Aorta (tissue), 5 donors: Measurements from ENCODE around the gene DTD1. TPM values are rescaled to one million over a fixed set of nuclear protein-coding genes. Genes with fewer than 3 reads are reported as not detected.

ENCODE experiments used
- ATAC-seq: fragments of 200-7000 bp; cut with Tn5 transposase; one replicate; pipeline ENCODE4 v1.9.1; 2022; ENCODE audit warnings: moderate library complexity; ENCODE audit not compliant: low FRiP score
- DNase-seq, 2 donors: peaks; one replicate each; pipeline ENCODE4 v3.0.0-alpha.2; 2020
- H3K27ac ChIP-seq, 2 donors: one replicate each; pipeline ENCODE4 v1.5.1; 2013; ENCODE audit warnings: low read length in 2 of 2, mild to moderate bottlenecking in 2 of 2, moderate library complexity in 2 of 2, control low read depth in 1 of 2, inconsistent platforms in 1 of 2, low read depth in 1 of 2
- H3K27me3 ChIP-seq, 2 donors: one replicate each; pipeline ENCODE4 v1.6.1; 2013; ENCODE audit warnings: control low read depth in 1 of 2, low read length in 1 of 2, mild to moderate bottlenecking in 1 of 2, moderate library complexity in 1 of 2; ENCODE audit not compliant: insufficient read depth in 2 of 2, control insufficient read depth in 1 of 2
- H3K36me3 ChIP-seq, 2 donors: one replicate each; pipeline ENCODE4 v1.6.1; 2013; ENCODE audit warnings: control low read depth in 1 of 2, low read length in 1 of 2, mild to moderate bottlenecking in 1 of 2; ENCODE audit not compliant: insufficient read depth in 2 of 2, control insufficient read depth in 1 of 2
- H3K4me1 ChIP-seq, 2 donors: one replicate each; pipeline ENCODE4 v1.6.1; 2013; ENCODE audit warnings: low read length in 2 of 2, control low read depth in 1 of 2, mild to moderate bottlenecking in 1 of 2, moderate library complexity in 1 of 2; ENCODE audit not compliant: insufficient read depth in 2 of 2, control insufficient read depth in 1 of 2
- H3K4me3 ChIP-seq, 2 donors: one replicate each; pipeline ENCODE4 v1.5.1; 2013; ENCODE audit warnings: low read length in 2 of 2, control low read depth in 1 of 2, mild to moderate bottlenecking in 1 of 2
- H3K9me3 ChIP-seq: one replicate; pipeline ENCODE4 v1.6.1; 2013; ENCODE audit warnings: mild to moderate bottlenecking, low read length; ENCODE audit not compliant: control insufficient read depth
- WGBS, 2 donors: extraction: QIAGEN DNeasy Blood & Tissue Kit; methylation state at CpG; one replicate each; pipeline ENCODE4 v1.1.7; 2013; 5-methylcytosine and 5-hydroxymethylcytosine counted together
- intact Hi-C, 2 donors: fragments of 100-400 bp; cut with DNase I; formaldehyde crosslinking; loops; one replicate each; pipeline versions ENCODE4 v1.14.2 to v1.15.0; 2022
- polyA plus RNA-seq, 2 donors: library from polyadenylated mRNA; stranded (reverse); fragments of 200-250 nt; gene quantifications; one replicate each; pipeline ENCODE4 v1.2.3, GENCODE V29; 2013
- total RNA-seq, 2 donors: library from RNA; stranded (reverse); fragmentation: NEBNext Ultra II Directional; extraction: Animal tissue kit (Norgen Biotek cat#: 25700); gene quantifications; one replicate each; pipeline ENCODE4 v1.2.1, GENCODE V29; 2021
- donor health status: healthy with polysubstance abuse.
- donor health status: Bipolar disorder and iron deficiency.
- donor health status: DM: no; HTN: no; CAD: no.
- donor health status: DM: no; HTN: no; CAD: no.
- donor health status: DM: yes; HTN: yes; CAD: no.

Gene DTD1
- total and polyA plus RNA-seq, 4 donors = 17.8 to 20.2 (median 19.8) TPM

DNA sequence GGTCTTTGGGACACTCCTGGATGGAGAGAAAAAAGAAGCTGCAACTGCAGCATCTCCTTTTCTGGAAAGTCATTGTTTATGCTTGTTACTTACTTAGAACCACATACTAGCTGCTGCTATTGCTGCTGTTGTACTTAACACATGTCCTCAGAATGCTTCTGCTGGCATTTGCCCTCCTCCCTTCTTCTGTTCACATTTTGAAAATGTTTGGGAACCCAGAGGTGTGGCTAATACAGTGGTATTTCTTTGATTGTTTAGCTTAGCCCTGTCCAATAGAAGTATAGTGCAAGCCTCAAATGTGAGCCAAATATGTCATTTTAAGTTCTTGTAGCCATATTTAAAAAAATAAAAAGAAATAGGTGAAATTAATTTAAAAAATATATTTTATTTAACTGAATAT is 8.4 kb downstream of the DTD1 start:
- Histone ChIP-seq H3K4me1 (no peaks in the 10 kb centered on the region), H3K9me3 (peaks cover 2% of the 10 kb centered on the region), H3K4me3 (no peak overlapping the region), H3K27me3 (no peaks in the 10 kb centered on the region), H3K36me3 (peaks cover 3 to 13% of the 10 kb centered on the region in 2 donors), H3K27ac (no peak overlapping the region)
- ATAC-seq (no peak), DNase-seq (no peak)
- intact Hi-C loops = no loop called here

DNA sequence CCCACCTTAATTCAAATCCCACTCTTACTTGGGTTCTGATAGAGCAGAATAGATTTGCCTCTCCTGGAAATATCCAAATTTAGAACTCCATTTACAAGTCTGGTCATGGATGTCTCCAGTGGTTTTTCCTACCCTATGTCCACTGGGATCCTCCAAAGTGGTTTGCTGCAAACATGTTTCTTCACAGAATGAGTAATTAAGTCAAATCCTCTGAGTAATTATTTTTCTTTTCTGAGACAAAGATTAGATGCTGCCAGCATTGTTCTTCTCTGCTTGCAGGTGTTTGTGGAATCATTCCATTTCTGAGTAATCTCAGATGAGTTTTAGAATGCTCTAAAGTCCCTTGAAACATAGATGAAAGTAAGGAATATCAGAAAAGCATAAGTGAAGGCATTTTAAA is 21.9 kb downstream of the DTD1 start:
- intact Hi-C loops = no loop called here
- Histone ChIP-seq H3K27me3 (no peaks in the 10 kb centered on the region), H3K9me3 (no peaks in the 10 kb centered on the region), H3K4me3 (no peak overlapping the region), H3K27ac (no peak overlapping the region), H3K4me1 (no peaks in the 10 kb centered on the region), H3K36me3 (no peaks in the 10 kb centered on the region)
- DNase-seq (no peak), ATAC-seq (no peak)

DNA sequence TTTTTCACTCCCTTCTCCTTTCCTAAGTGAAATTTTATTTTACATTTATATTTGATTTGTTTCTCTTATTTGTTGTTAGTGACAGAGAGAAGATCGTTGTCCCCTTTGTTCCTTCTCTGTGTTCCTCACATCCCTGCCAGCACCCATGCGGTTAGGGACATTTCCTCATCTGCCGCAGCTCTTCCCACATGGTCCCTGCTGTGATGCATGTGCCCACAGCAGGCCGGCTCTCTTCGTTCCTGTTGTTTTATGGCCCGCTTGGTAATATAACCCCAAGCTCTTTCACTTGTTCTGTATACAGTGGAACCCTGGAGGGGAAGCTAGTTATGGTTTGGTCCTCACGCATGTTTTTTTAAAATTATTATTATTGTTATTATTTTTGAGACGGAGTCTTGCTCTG is 23.6 kb downstream of the DTD1 start:
- no peak for ATAC-seq
- Histone ChIP-seq H3K4me3 (no peak overlapping the region), H3K4me1 (no peaks in the 10 kb centered on the region), H3K27ac (no peak overlapping the region), H3K27me3 (no peaks in the 10 kb centered on the region), H3K9me3 (no peaks in the 10 kb centered on the region), H3K36me3 (no peaks in the 10 kb centered on the region)
- intact Hi-C loops = no loop called here
- WGBS, 2 donors = 87% methylated on average over 8 of the region's 8 CpGs
- DNase-seq = no peak

DNA sequence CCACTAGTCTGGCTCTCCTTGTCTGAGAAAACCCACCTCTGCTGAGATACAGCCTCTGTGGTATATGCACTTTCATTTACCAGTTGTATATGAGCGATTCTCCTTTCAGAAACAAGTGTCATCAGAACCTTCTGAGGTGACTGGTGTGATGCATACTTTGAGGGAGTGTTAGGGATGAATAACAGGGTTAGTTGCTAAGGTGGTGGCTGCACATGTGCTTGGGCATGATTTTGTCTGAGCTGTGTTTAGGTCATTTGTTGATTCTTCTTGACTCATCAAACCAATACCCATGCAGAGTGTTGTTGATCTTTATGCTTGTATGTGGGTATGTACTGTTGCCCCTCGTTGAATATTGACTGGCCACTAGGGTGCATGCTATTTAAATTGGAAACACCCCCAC is 25.7 kb downstream of the DTD1 start:
- no peaks in the 10 kb centered on the region for H3K4me1 ChIP-seq
- DNase-seq (no peak), ATAC-seq (no peak)
- no peaks in the 10 kb centered on the region for H3K27me3 ChIP-seq
- 85 to 88% methylated on average over 2 of the region's 2 CpGs for WGBS, 2 donors
- no peak overlapping the region for H3K27ac ChIP-seq
- H3K36me3 ChIP-seq = no peaks in the 10 kb centered on the region
- H3K4me3 ChIP-seq = no peak overlapping the region
- intact Hi-C loops = no loop called here
- H3K9me3 ChIP-seq = no peaks in the 10 kb centered on the region

DNA sequence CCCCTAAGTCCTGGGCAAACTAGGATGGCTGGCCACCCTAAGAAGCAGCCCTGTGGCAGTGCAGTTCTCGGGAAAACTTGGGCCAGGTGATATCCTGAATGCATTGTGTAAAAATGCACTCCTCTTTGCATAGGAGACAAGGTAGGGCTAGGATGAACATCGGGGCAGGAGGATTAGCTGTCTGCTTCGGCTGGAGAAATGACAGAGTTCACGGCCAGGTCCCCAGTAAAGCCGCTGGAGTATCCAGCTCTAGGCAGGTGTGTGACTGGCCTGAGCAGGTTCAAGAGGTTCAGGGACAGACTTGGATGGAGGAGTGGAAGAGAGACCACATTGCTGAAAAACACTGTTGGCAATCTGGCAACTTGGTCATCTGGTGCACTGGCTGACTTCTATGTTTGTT is 26.4 kb downstream of the DTD1 start:
- H3K4me1 ChIP-seq = no peaks in the 10 kb centered on the region
- H3K27me3 ChIP-seq = no peaks in the 10 kb centered on the region
- no peak overlapping the region for H3K27ac ChIP-seq
- DNase-seq (no peak), ATAC-seq (no peak)
- no peak overlapping the region for H3K4me3 ChIP-seq
- 97 to 98% methylated on average over 5 of the region's 5 CpGs for WGBS, 2 donors
- no peaks in the 10 kb centered on the region for H3K9me3 ChIP-seq
- no peaks in the 10 kb centered on the region for H3K36me3 ChIP-seq
- intact Hi-C loops = no loop called here

DNA sequence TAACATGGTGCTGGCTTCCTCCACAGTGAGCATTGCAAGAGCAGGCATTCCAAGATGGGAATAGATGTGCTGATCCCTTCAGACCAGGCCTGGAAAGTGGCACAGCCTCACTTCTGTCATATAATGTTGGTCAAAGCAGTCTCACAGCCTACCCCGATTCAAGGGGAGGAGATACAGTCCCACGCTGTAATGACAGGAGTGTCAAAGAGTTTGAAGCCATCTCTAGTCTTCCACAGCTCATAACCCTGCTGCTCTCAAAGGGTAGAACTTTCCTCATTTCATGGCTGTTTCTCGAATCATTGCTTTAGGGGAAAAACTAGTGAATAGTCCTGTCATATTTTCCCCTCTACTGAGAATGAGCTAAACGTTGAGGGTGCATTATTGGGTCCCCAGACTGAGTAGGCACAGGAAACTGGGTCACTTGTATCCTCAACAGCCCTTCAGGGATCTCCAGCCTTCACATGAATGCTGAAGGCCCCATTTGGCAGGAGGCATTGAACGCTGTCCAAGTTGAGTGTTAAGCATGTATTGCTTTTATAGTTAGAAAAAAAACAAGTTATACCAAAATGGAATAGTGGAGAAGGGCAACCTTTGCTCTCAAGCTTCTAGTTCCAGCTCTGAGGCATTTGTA is 27.3 kb downstream of the DTD1 start:
- Histone ChIP-seq H3K4me3 (no peak overlapping the region), H3K27ac (no peak overlapping the region), H3K36me3 (no peaks in the 10 kb centered on the region), H3K27me3 (no peaks in the 10 kb centered on the region), H3K9me3 (no peaks in the 10 kb centered on the region), H3K4me1 (no peaks in the 10 kb centered on the region)
- intact Hi-C loops = no loop called here
- WGBS, 2 donors = 40 to 58% methylated on average over 5 of the region's 5 CpGs
- DNase-seq = no peak
- no peak for ATAC-seq

DNA sequence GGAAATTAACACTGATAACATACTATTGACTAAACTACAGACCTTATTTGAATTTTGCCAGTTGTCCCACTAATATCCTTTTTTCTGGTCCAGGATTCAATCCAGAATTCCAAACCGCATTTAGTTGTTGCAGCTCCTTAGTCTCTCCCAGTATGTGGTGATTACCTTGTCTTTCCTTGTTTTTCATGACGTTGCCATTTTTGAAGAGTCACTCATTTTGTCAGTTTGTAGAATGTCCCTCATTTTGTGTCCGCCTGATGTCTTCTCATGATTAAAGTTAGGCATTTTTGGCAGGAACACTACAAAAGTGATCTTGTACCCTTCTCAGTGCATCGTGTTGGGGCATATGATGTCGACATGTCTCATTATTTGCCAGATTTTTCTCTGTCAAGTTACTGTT is 33.1 kb downstream of the DTD1 start:
- no peaks in the 10 kb centered on the region for H3K36me3 ChIP-seq
- no peak overlapping the region for H3K27ac ChIP-seq
- no peaks in the 10 kb centered on the region for H3K27me3 ChIP-seq
- WGBS, 2 donors = 87 to 93% methylated on average over 5 of the region's 5 CpGs
- intact Hi-C loops = no loop called here
- DNase-seq = no peak
- no peak for ATAC-seq
- H3K9me3 ChIP-seq = no peaks in the 10 kb centered on the region
- H3K4me1 ChIP-seq = no peaks in the 10 kb centered on the region
- H3K4me3 ChIP-seq = no peak overlapping the region

DNA sequence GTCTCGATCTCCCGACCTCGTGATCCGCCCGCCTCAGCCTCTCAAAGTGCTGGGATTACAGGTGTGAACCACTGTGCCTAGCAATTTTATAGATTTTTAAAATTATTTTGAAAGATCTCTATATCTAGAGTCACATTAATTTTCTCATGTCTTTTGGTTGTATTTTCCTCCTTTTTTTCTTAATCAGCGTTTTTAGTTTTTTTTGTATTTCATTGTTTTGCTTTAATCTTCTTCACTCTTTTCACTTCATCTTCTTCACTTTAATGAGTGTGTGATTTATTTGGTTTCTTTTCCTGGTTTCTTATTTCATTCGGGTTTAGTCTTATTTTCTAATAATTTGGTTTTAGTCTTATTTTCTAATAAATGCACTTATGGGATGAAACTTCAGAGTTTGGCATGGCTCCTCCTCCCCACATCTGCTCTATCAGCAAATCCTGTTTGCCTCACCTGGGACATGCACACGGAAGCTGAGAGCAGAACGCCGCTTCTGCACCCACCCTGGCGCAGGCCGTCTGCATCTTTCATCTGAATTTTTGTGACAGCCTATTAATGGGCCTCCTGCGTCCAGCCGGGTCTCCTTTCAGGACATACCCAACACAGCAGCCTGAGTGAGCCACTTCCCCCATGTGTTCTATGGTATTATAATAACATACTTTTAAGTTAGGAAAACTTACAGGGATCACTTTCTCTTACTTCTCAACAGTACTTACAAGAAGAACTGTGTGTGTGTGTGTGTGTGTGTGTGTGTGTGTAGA is 35.5 kb downstream of the DTD1 start:
- DNase-seq (no peak), ATAC-seq (no peak)
- Histone ChIP-seq H3K27ac (no peak overlapping the region), H3K4me3 (no peak overlapping the region), H3K9me3 (no peaks in the 10 kb centered on the region), H3K4me1 (no peaks in the 10 kb centered on the region), H3K36me3 (no peaks in the 10 kb centered on the region), H3K27me3 (no peaks in the 10 kb centered on the region)
- intact Hi-C loops = no loop called here
- WGBS, 2 donors = 89 to 90% methylated on average over 13 to 14 of the region's 14 CpGs

DNA sequence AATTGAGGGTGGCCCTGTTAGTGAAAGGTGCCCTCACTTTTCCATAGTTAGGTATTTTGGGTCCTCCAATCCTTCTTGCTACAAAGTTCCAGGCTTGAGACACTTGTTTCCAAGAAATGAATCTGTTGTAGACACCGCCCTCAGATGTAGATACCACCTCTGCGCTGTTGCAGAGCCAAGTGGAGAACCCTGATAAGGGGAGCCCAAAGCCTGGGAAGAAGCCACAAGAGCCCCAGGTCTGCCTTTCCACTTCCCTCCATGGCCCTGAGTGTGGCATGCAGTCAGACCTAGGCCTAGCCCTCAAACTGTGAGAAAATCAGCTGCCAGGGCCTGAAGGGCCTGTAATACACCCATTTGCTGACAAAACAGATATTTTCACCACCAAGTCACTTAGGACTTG is 37.1 kb downstream of the DTD1 start:
- DNase-seq = no peak
- Histone ChIP-seq H3K27ac (no peak overlapping the region), H3K36me3 (no peaks in the 10 kb centered on the region), H3K27me3 (no peaks in the 10 kb centered on the region), H3K4me3 (no peak overlapping the region), H3K4me1 (no peaks in the 10 kb centered on the region), H3K9me3 (no peaks in the 10 kb centered on the region)
- intact Hi-C loops = no loop called here
- WGBS, 2 donors = 70 to 91% methylated on average over 2 of the region's 2 CpGs
- ATAC-seq = no peak
